Measurements from ENCODE around the gene CSNK1G3. TPM values are rescaled to one million over a fixed set of nuclear protein-coding genes. Genes with fewer than 3 reads are reported as not detected.
A peak's percentile ranks its signal among the peaks of the same experiment; 100 is the strongest.

CSNK1G3 gene
- total and polyA plus RNA-seq, 4 donors = 9.5 to 56.4 (median 30.5) TPM

DNA sequence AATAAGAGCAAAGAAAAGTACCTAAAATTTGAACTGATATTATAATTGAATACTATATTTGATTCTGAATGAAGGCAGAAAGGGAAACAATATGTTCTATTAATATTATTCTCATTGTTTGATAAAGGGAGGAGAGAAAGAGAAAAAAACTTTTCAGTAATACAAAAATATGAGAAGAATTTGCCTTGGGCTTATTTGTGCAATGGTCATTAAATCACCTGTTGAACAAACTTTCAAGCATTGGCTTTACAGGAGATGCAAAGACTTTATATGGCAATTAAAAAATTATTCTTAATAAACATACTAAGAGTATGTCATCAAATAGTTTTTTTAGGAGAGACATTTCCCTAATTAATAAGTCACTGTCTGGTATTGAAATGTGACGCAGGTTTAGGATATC lies 85.0 kb downstream of the CSNK1G3 start:
- no peak overlapping the region for H3K4me3 ChIP-seq (ENCODE audit: low read length in 2 of 2)
- H3K4me1 ChIP-seq (ENCODE audit: control insufficient read depth in 1 of 2, insufficient read depth in 2 of 2, low read length in 2 of 2) = no peaks in the 10 kb centered on the region
- H3K9me3 ChIP-seq (ENCODE audit: control insufficient read depth, low read length) = no peaks in the 10 kb centered on the region
- no peak overlapping the region for H3K27ac ChIP-seq (ENCODE audit: low read depth in 1 of 2, low read length in 2 of 2)
- DNase-seq = no peak
- no peaks in the 10 kb centered on the region for H3K27me3 ChIP-seq (ENCODE audit: control insufficient read depth in 1 of 2, insufficient read depth in 2 of 2, low read length in 1 of 2)
- ATAC-seq (ENCODE audit: low FRiP score) = no peak
- intact Hi-C loops (cut with DNase I) = no loop called here
- H3K36me3 ChIP-seq (ENCODE audit: control insufficient read depth in 1 of 2, insufficient read depth in 2 of 2, low read length in 1 of 2) = no peaks in the 10 kb centered on the region
- 95 to 99% methylated on average over 1 of the region's 1 CpG for WGBS, 2 donors

DNA sequence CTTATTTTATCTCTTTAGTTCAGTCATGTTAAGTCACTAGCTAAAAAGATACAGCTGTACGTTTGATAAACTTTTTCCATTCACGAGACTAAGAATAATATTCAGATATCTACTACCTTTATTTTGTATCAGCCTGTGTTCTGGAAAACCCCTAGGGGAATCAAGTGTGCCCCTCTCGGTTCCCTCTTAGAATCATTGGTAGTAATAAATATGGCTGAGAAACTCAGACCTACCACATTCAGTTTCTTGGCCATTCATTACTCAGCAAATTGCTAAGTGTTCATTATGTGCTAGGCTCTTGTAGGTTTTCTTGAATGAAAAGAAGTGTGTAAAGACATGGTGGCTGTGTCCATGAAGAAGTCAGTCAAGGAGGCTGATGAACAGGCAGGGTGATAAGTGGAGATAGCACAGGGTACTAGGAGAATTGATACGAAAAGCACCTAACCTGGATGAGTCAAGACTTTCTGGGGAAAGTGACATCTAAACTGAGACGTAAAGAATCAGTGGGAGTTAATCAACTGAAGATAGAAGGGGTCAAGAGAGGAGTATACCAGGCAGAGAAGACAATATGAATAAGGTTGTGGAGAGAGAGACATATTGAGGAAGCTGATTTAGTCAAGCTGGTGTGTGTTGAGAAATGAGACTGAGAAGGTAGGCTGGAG lies 86.2 kb downstream of the CSNK1G3 start:
- Histone ChIP-seq H3K9me3 (ENCODE audit: control insufficient read depth, low read length) (no peaks in the 10 kb centered on the region), H3K27ac (ENCODE audit: low read depth in 1 of 2, low read length in 2 of 2) (no peak overlapping the region), H3K4me3 (ENCODE audit: low read length in 2 of 2) (no peak overlapping the region), H3K4me1 (ENCODE audit: control insufficient read depth in 1 of 2, insufficient read depth in 2 of 2, low read length in 2 of 2) (no peaks in the 10 kb centered on the region), H3K27me3 (ENCODE audit: control insufficient read depth in 1 of 2, insufficient read depth in 2 of 2, low read length in 1 of 2) (no peaks in the 10 kb centered on the region), H3K36me3 (ENCODE audit: control insufficient read depth in 1 of 2, insufficient read depth in 2 of 2, low read length in 1 of 2) (no peaks in the 10 kb centered on the region)
- intact Hi-C loops (cut with DNase I) = no loop called here
- 94 to 95% methylated on average over 5 of the region's 5 CpGs for WGBS, 2 donors
- DNase-seq (no peak), ATAC-seq (ENCODE audit: low FRiP score) (no peak)

DNA sequence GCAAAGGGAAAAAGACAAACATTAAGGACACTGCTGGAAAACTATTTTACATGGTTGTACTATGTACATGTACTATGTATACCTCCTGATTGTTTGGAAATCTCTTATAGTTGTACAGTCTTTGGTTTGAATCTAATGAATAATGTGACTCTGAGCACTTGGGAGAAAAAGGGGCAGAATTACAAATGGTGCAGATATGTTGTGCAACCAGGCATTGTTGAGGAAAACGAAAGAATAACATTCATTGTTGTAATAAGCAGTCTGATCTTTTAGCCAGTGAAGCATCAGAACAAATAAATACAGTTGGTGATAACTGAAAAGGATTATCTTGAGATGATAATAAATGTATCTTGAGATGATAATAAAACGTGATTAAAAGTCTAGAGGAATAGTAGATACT lies 87.2 kb downstream of the CSNK1G3 start:
- H3K4me1 ChIP-seq (ENCODE audit: control insufficient read depth in 1 of 2, insufficient read depth in 2 of 2, low read length in 2 of 2) = no peaks in the 10 kb centered on the region
- ATAC-seq (ENCODE audit: low FRiP score) = no peak
- H3K27me3 ChIP-seq (ENCODE audit: control insufficient read depth in 1 of 2, insufficient read depth in 2 of 2, low read length in 1 of 2) = no peaks in the 10 kb centered on the region
- no peak for DNase-seq
- no peaks in the 10 kb centered on the region for H3K9me3 ChIP-seq (ENCODE audit: control insufficient read depth, low read length)
- no peak overlapping the region for H3K27ac ChIP-seq (ENCODE audit: low read depth in 1 of 2, low read length in 2 of 2)
- no peaks in the 10 kb centered on the region for H3K36me3 ChIP-seq (ENCODE audit: control insufficient read depth in 1 of 2, insufficient read depth in 2 of 2, low read length in 1 of 2)
- intact Hi-C loops (cut with DNase I) = no loop called here
- WGBS, 2 donors = 76 to 82% methylated on average over 2 of the region's 2 CpGs
- H3K4me3 ChIP-seq (ENCODE audit: low read length in 2 of 2) = no peak overlapping the region

DNA sequence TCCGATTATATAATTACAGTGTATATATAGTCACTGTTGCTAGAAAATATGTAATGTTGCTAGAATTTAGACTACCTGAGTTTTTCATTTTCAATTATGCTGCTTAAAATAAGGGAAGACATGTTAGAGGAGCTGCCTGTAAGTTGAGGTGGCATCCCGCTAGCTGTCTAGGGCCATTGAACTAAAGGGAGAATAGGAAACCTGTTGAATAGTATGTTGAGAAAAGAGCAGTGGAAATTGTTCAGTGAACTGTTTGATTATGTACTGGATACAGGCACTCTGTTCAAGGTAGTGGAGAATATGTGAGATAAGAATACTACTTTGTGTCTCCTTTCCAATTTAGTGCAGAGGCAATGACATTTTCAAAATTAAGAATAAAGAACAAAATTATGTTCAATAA lies 89.6 kb downstream of the CSNK1G3 start:
- no peak overlapping the region for H3K4me3 ChIP-seq (ENCODE audit: low read length in 2 of 2)
- ATAC-seq (ENCODE audit: low FRiP score) = no peak
- no peaks in the 10 kb centered on the region for H3K27me3 ChIP-seq (ENCODE audit: control insufficient read depth in 1 of 2, insufficient read depth in 2 of 2, low read length in 1 of 2)
- no peak for DNase-seq
- WGBS, 2 donors = 97 to 100% methylated on average over 2 of the region's 2 CpGs
- intact Hi-C loops (cut with DNase I) = no loop called here
- H3K36me3 ChIP-seq (ENCODE audit: control insufficient read depth in 1 of 2, insufficient read depth in 2 of 2, low read length in 1 of 2) = no peaks in the 10 kb centered on the region
- no peaks in the 10 kb centered on the region for H3K9me3 ChIP-seq (ENCODE audit: control insufficient read depth, low read length)
- no peaks in the 10 kb centered on the region for H3K4me1 ChIP-seq (ENCODE audit: control insufficient read depth in 1 of 2, insufficient read depth in 2 of 2, low read length in 2 of 2)
- H3K27ac ChIP-seq (ENCODE audit: low read depth in 1 of 2, low read length in 2 of 2) = no peak overlapping the region

DNA sequence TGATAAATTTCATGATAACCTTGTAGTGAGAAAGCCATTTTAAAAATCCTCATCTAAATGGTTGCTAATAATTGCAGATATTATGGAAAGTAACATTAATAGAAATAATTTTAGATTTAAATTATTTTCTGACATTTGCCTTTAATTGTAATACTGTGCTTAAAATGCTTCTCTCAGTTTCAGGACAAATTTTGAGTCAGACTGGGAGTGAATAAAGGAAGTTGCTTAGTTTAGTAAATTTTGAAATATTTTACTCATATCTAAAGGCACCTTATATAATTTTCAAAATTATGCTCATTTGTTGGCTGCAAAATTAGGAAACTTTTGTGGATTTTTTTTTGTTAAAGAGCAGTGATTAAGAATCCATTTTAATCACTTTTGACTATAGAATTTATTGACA lies 93.8 kb downstream of the CSNK1G3 start:
- Histone ChIP-seq H3K9me3 (ENCODE audit: control insufficient read depth, low read length) (no peaks in the 10 kb centered on the region), H3K4me1 (ENCODE audit: control insufficient read depth in 1 of 2, insufficient read depth in 2 of 2, low read length in 2 of 2) (no peaks in the 10 kb centered on the region), H3K4me3 (ENCODE audit: low read length in 2 of 2) (no peak overlapping the region), H3K27me3 (ENCODE audit: control insufficient read depth in 1 of 2, insufficient read depth in 2 of 2, low read length in 1 of 2) (no peaks in the 10 kb centered on the region), H3K36me3 (ENCODE audit: control insufficient read depth in 1 of 2, insufficient read depth in 2 of 2, low read length in 1 of 2) (no peaks in the 10 kb centered on the region), H3K27ac (ENCODE audit: low read depth in 1 of 2, low read length in 2 of 2) (no peak overlapping the region)
- ATAC-seq (ENCODE audit: low FRiP score) = no peak
- intact Hi-C loops (cut with DNase I) = loop anchor here in 1 of 2 donors (5.0 kb wide), 1 partner anchor 184 kb away; the partner anchor contains the start of gene CEP120
- no peak for DNase-seq

DNA sequence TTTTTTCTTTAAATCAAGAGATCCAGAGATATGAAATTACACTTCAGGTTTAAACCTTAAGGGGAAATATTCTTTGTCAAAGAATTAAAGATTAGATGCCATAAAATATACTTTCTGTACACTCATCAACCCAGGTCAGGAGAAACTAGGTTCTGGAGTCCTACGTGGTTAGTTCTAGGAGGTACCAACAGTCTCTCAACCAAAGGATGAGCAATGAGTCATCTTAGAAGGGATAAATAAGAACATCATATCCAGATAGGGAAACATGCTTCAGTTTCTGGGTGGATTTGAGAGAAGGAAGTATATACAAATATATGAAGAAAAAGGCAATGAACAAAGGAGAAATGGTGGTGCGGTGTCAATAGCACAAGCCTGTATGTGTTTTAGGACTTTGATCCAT lies 98.2 kb downstream of the CSNK1G3 start:
- no peak for DNase-seq
- ATAC-seq (ENCODE audit: low FRiP score) = no peak

DNA sequence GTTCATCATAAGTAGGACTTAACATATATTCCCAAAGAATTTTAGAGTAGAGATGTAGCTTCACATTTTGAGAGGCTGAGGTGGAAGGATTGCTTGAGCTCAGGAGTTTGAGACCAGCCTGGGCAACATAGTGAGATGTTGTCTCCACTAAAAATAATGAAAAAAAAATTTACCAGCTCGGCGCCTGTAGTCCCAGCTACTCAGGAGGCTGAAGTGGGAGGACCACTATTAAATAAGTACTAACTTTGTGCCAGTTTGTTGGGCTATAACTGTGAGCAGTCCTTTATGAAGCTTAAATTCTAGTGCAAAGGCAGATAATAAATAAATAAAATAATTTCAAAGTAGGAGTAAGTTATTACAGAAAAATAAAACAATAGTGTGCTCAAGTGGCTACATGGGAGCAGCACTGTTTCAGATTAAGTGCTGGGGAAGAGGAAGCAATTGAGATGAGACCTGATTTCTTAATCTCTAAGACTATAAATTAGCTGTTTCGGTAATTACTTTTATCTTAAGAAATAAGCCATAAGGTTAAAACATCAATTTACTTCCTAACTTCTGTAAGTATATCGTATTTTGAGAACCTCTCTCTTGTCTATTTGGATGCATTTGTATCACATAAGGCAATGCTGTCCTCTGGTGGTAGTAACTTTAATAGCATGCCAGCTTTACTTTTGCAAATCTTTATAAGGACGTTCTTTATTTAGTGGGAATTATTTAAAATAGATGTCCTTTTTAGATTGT lies 98.9 kb downstream of the CSNK1G3 start:
- 23 to 25% methylated on average over 5 of the region's 5 CpGs for WGBS, 2 donors
- H3K36me3 ChIP-seq (ENCODE audit: control insufficient read depth in 1 of 2, insufficient read depth in 2 of 2, low read length in 1 of 2) = no peaks in the 10 kb centered on the region
- H3K27me3 ChIP-seq (ENCODE audit: control insufficient read depth in 1 of 2, insufficient read depth in 2 of 2, low read length in 1 of 2) = no peaks in the 10 kb centered on the region
- no peaks in the 10 kb centered on the region for H3K4me1 ChIP-seq (ENCODE audit: control insufficient read depth in 1 of 2, insufficient read depth in 2 of 2, low read length in 2 of 2)
- no peak overlapping the region for H3K27ac ChIP-seq (ENCODE audit: low read depth in 1 of 2, low read length in 2 of 2)
- no peak overlapping the region for H3K4me3 ChIP-seq (ENCODE audit: low read length in 2 of 2)
- DNase-seq (no peak), ATAC-seq (ENCODE audit: low FRiP score) (peak; percentile 86)
- no peaks in the 10 kb centered on the region for H3K9me3 ChIP-seq (ENCODE audit: control insufficient read depth, low read length)
- intact Hi-C loops (cut with DNase I) = loop anchor here in 1 of 2 donors (5.0 kb wide), 1 partner anchor 189 kb away; the partner anchor contains the start of gene CEP120

More for the DNA sequence above, 98.2 kb downstream of the CSNK1G3 start:
- Histone ChIP-seq H3K4me1 (ENCODE audit: control insufficient read depth in 1 of 2, insufficient read depth in 2 of 2, low read length in 2 of 2) (no peaks in the 10 kb centered on the region), H3K9me3 (ENCODE audit: control insufficient read depth, low read length) (no peaks in the 10 kb centered on the region), H3K36me3 (ENCODE audit: control insufficient read depth in 1 of 2, insufficient read depth in 2 of 2, low read length in 1 of 2) (no peaks in the 10 kb centered on the region), H3K4me3 (ENCODE audit: low read length in 2 of 2) (no peak overlapping the region), H3K27me3 (ENCODE audit: control insufficient read depth in 1 of 2, insufficient read depth in 2 of 2, low read length in 1 of 2) (no peaks in the 10 kb centered on the region), H3K27ac (ENCODE audit: low read depth in 1 of 2, low read length in 2 of 2) (no peak overlapping the region)
- intact Hi-C loops (cut with DNase I) = loop anchor here in 1 of 2 donors (5.0 kb wide), 1 partner anchor 188 kb away; the partner anchor contains the start of gene CEP120
- WGBS, 2 donors = 91 to 96% methylated on average over 2 of the region's 2 CpGs

DNA sequence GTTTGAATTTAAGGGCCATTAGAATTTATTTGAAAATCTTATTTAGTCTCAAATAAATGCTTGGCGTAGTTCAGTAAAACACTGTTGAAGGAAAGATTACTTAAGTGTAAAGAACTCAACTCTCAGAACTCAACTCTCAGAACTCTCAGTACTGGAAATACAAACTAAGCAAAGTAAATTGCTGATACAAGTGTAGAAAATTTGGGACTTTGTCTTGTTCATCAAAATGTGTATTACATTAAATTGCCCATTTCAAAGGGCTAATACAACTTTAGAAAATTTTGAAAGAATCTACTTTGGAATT lies 99.4 kb downstream of the CSNK1G3 start:
- no peaks in the 10 kb centered on the region for H3K4me1 ChIP-seq (ENCODE audit: control insufficient read depth in 1 of 2, insufficient read depth in 2 of 2, low read length in 2 of 2)
- no peak overlapping the region for H3K27ac ChIP-seq (ENCODE audit: low read depth in 1 of 2, low read length in 2 of 2)
- no peak for DNase-seq
- 39 to 42% methylated on average over 1 of the region's 1 CpG for WGBS, 2 donors
- H3K9me3 ChIP-seq (ENCODE audit: control insufficient read depth, low read length) = no peaks in the 10 kb centered on the region
- no peaks in the 10 kb centered on the region for H3K36me3 ChIP-seq (ENCODE audit: control insufficient read depth in 1 of 2, insufficient read depth in 2 of 2, low read length in 1 of 2)
- intact Hi-C loops (cut with DNase I) = loop anchor here in 1 of 2 donors (5.0 kb wide), 1 partner anchor 189 kb away; the partner anchor contains the start of gene CEP120
- ATAC-seq (ENCODE audit: low FRiP score) = no peak
- H3K4me3 ChIP-seq (ENCODE audit: low read length in 2 of 2) = no peak overlapping the region
- no peaks in the 10 kb centered on the region for H3K27me3 ChIP-seq (ENCODE audit: control insufficient read depth in 1 of 2, insufficient read depth in 2 of 2, low read length in 1 of 2)

DNA sequence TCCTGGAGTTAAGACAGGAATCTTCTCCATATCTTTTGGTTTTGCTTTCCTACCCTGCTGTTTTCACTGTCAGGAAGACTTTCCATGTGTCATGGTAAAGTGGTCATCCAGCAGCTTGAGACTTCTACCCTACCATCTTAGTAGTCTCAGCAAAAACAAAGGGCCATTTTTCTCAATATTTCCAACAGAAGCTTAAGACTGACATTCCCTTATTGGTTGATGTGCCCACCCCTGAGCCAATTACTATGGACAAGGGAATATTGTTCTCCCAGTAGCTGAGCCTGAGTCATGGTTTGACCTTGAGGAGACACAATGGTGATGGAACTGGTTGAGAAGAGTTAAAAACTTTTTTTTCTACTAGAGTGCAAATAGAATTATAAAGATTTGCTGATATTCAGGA lies 105.6 kb downstream of the CSNK1G3 start:
- DNase-seq = no peak
- Histone ChIP-seq H3K27me3 (ENCODE audit: control insufficient read depth in 1 of 2, insufficient read depth in 2 of 2, low read length in 1 of 2) (no peaks in the 10 kb centered on the region), H3K4me3 (ENCODE audit: low read length in 2 of 2) (no peak overlapping the region), H3K27ac (ENCODE audit: low read depth in 1 of 2, low read length in 2 of 2) (no peak overlapping the region), H3K9me3 (ENCODE audit: control insufficient read depth, low read length) (no peaks in the 10 kb centered on the region), H3K36me3 (ENCODE audit: control insufficient read depth in 1 of 2, insufficient read depth in 2 of 2, low read length in 1 of 2) (peaks cover 0 to 2% of the 10 kb centered on the region in 2 donors), H3K4me1 (ENCODE audit: control insufficient read depth in 1 of 2, insufficient read depth in 2 of 2, low read length in 2 of 2) (no peaks in the 10 kb centered on the region)
- no peak for ATAC-seq (ENCODE audit: low FRiP score)
- intact Hi-C loops (cut with DNase I) = no loop called here

Data from aorta (tissue), 5 donors.